ENCODE data around the gene PCCA.

Gene PCCA

GRCh38 chr13:100478107-100478809 is 389.4 kb downstream of the PCCA start:
- H3K4me3 ChIP-seq (ENCODE audit: control insufficient read depth, low read depth, low read length) = no peak overlapping the region
- DNase-seq (ENCODE audit: low read depth) = no peak
- no peak for TF ChIP-seq CTCF (conservative IDR thresholded peaks at IDR 0.05; ENCODE audit: control insufficient read depth, insufficient read depth, low read depth, low read length)

- DNase-seq (ENCODE audit: low read depth) = no peak
- no peak overlapping the region for H3K4me3 ChIP-seq (ENCODE audit: control insufficient read depth, low read depth, low read length)
- TF ChIP-seq CTCF (conservative IDR thresholded peaks at IDR 0.05; ENCODE audit: control insufficient read depth, insufficient read depth, low read depth, low read length) = no peak
Observed at GRCh38 chr13:100480676-100481075, 391.8 kb downstream of the PCCA start.

- TF ChIP-seq CTCF (conservative IDR thresholded peaks at IDR 0.05; ENCODE audit: control insufficient read depth, insufficient read depth, low read depth, low read length) = no peak
Observed at GRCh38 chr13:100483139-100483538, 394.2 kb downstream of the PCCA start.

GRCh38 chr13:100483841-100484381 is 395.0 kb downstream of the PCCA start:
- no peak for DNase-seq (ENCODE audit: low read depth)
- TF ChIP-seq CTCF (conservative IDR thresholded peaks at IDR 0.05; ENCODE audit: control insufficient read depth, insufficient read depth, low read depth, low read length) = no peak
- no peak overlapping the region for H3K4me3 ChIP-seq (ENCODE audit: control insufficient read depth, low read depth, low read length)

More at GRCh38 chr13:100483139-100483538, 394.2 kb downstream of the PCCA start:
- no peak for DNase-seq (ENCODE audit: low read depth)
- H3K4me3 ChIP-seq (ENCODE audit: control insufficient read depth, low read depth, low read length) = no peak overlapping the region

GRCh38 chr13:100484702-100485101 is 395.8 kb downstream of the PCCA start:
- no peak for DNase-seq (ENCODE audit: low read depth)
- H3K4me3 ChIP-seq (ENCODE audit: control insufficient read depth, low read depth, low read length) = no peak overlapping the region
- no peak for TF ChIP-seq CTCF (conservative IDR thresholded peaks at IDR 0.05; ENCODE audit: control insufficient read depth, insufficient read depth, low read depth, low read length)

GRCh38 chr13:100485265-100485664 is 396.4 kb downstream of the PCCA start:
- no peak overlapping the region for H3K4me3 ChIP-seq (ENCODE audit: control insufficient read depth, low read depth, low read length)
- no peak for TF ChIP-seq CTCF (conservative IDR thresholded peaks at IDR 0.05; ENCODE audit: control insufficient read depth, insufficient read depth, low read depth, low read length)
- no peak for DNase-seq (ENCODE audit: low read depth)

Measured in fibroblast of mammary gland (primary cell).